HCT116 (cell line): Measurements from ENCODE around the gene AATF. TPM values are rescaled to one million over a fixed set of nuclear protein-coding genes. Genes with fewer than 3 reads are reported as not detected.

Source experiments
- ATAC-seq: fragments of 200-7000 bp; cut with Tn5 transposase; 2 replicates; pipeline ENCODE4 v1.9.1; 2020; ENCODE audit warnings: mild to moderate bottlenecking, moderate library complexity
- BruUV-seq: library from RNA; stranded (reverse); fragments of 400-500 nt; replicated peaks from 2 replicates; lab custom pipeline; 2021; lab: Mats Ljungman, UMichigan
- CTCF ChIA-PET: fragments of 300-600 bp; sonication (Branson Sonifier 250); formaldehyde crosslinking; loops from one replicate; lab custom pipeline; 2021; ENCODE audit warnings: antibody characterized with exemption; lab: Charles Lee
- POLR2A ChIA-PET: fragments of 300-600, 350-600 bp; sonication (Branson Sonifier 250); formaldehyde crosslinking; loops from one replicate; lab custom pipeline; 2021; ENCODE audit warnings: antibody characterized with exemption; lab: Charles Lee
- RAD21 ChIA-PET, 2 experiments: fragments of 300-600 bp; sonication (Branson Sonifier 250); formaldehyde crosslinking; loops; one replicate each; lab custom pipeline; 2023; ENCODE audit warnings: low total read pairs in 2 of 2; ENCODE audit not compliant: uncharacterized antibody in 2 of 2, unreplicated experiment in 2 of 2, low non-redundant PET in 1 of 2; lab: Charles Lee
- DNase-seq: peaks from one replicate; pipeline ENCODE4 v3.0.0-alpha.2; 2010; ENCODE audit warnings: low read depth, low spot score
- H2AFZ ChIP-seq: fragments of 200-600 bp; shearing (Covaris generic), sonication (generic); 2 replicates; pipeline ENCODE4 v1.6.1; 2017; ENCODE audit warnings: low read depth, mixed run types, mixed read lengths, antibody characterized with exemption, low read length; ENCODE audit not compliant: poor library complexity, severe bottlenecking
- H3K27ac ChIP-seq: 2 replicates; pipeline ENCODE4 v1.5.1; 2012; ENCODE audit warnings: low read depth, low read length
- H3K27me3 ChIP-seq: fragments of 200-600 bp; sonication (generic); 2 replicates; pipeline ENCODE4 v1.6.1; 2016; ENCODE audit warnings: mixed run types, low read length, mixed read lengths; ENCODE audit not compliant: insufficient read depth
- H3K36me3 ChIP-seq, 2 experiments: fragments of 200-500 bp in 1 of 2; fragments of 200-600 bp in 1 of 2; sonication (Bioruptor generic) in 1 of 2; sonication (generic) in 1 of 2; 2 replicates each; pipeline versions ENCODE4 v1.5.1 to v1.6.1; 2014 to 2016; ENCODE audit warnings: low read length in 2 of 2, inconsistent platforms in 1 of 2, mixed read lengths in 1 of 2, mixed run types in 1 of 2; ENCODE audit not compliant: insufficient read depth in 2 of 2, control insufficient read depth in 1 of 2
- H3K4me1 ChIP-seq, 2 experiments: fragments of 200-600 bp in 1 of 2; sonication (generic) in 1 of 2; 2 replicates each; pipeline versions ENCODE4 v1.5.1 to v1.6.1; 2012 to 2017; ENCODE audit warnings: low read length in 2 of 2, inconsistent platforms in 1 of 2, mild to moderate bottlenecking in 1 of 2, mixed read lengths in 1 of 2, mixed run types in 1 of 2, moderate library complexity in 1 of 2; ENCODE audit not compliant: insufficient read depth in 2 of 2, control insufficient read depth in 1 of 2
- H3K4me2 ChIP-seq: fragments of 200-600 bp; sonication (generic); 2 replicates; pipeline ENCODE4 v1.6.1; 2017; ENCODE audit warnings: mixed run types, low read length, mixed read lengths
- H3K4me3 ChIP-seq, 2 experiments: fragments of 200-600 bp in 1 of 2; sonication (generic) in 1 of 2; replicated peaks in 1 of 2; 2 replicates each; pipeline ENCODE4 v1.5.1; 2011 to 2016; ENCODE audit warnings: low read length in 2 of 2, control low read depth in 1 of 2, low read depth in 1 of 2, mild to moderate bottlenecking in 1 of 2, mixed read lengths in 1 of 2, mixed run types in 1 of 2
- H3K79me2 ChIP-seq: fragments of 200-600 bp; sonication (generic); 2 replicates; pipeline ENCODE4 v1.6.1; 2017; ENCODE audit warnings: mild to moderate bottlenecking, mixed run types, low read length, moderate library complexity, mixed read lengths; ENCODE audit not compliant: insufficient read depth
- H3K9ac ChIP-seq: fragments of 200-600 bp; sonication (generic); 2 replicates; pipeline ENCODE4 v1.6.1; 2016; ENCODE audit warnings: low read length, mixed read lengths
- H3K9me2 ChIP-seq: fragments of 200-600 bp; sonication (generic), shearing (Covaris generic); 2 replicates; pipeline ENCODE4 v1.6.1; 2017; ENCODE audit warnings: mixed run types, mild to moderate bottlenecking, moderate library complexity; ENCODE audit not compliant: insufficient read depth
- H3K9me3 ChIP-seq, 2 experiments: fragments of 200-500 bp in 1 of 2; fragments of 200-600 bp in 1 of 2; sonication (Bioruptor generic) in 1 of 2; sonication (generic) in 1 of 2; 2 replicates each; pipeline ENCODE4 v1.6.1; 2014 to 2017; ENCODE audit warnings: low read length in 2 of 2, mixed read lengths in 2 of 2, inconsistent platforms in 1 of 2, low read depth in 1 of 2, mild to moderate bottlenecking in 1 of 2, mixed run types in 1 of 2, moderate library complexity in 1 of 2; ENCODE audit not compliant: control insufficient read depth in 1 of 2, insufficient read depth in 1 of 2
- H4K20me1 ChIP-seq: fragments of 200-600 bp; sonication (generic), shearing (Covaris generic); 2 replicates; pipeline ENCODE4 v1.6.1; 2017; ENCODE audit warnings: mixed run types, mild to moderate bottlenecking, moderate library complexity; ENCODE audit not compliant: insufficient read depth
- ATF3 ChIP-seq: IDR thresholded peaks from 2 replicates; pipeline ENCODE4 v1.6.1; 2012
- CBX3 ChIP-seq: IDR thresholded peaks from 2 replicates; pipeline ENCODE4 v1.6.1; 2012; ENCODE audit warnings: low read depth
- CEBPB ChIP-seq: IDR thresholded peaks from 2 replicates; pipeline ENCODE4 v1.6.1; 2012; ENCODE audit warnings: low read depth
- EGR1 ChIP-seq: IDR thresholded peaks from 2 replicates; pipeline ENCODE4 v1.6.1; 2012; ENCODE audit warnings: low read depth
- ELF1 ChIP-seq: IDR thresholded peaks from 2 replicates; pipeline ENCODE4 v1.6.1; 2012; ENCODE audit warnings: low read depth, borderline replicate concordance
- EZH2 ChIP-seq: fragments of 200-600 bp; sonication (generic); IDR thresholded peaks from 2 replicates; pipeline ENCODE4 v1.6.1; 2017; ENCODE audit warnings: antibody characterized with exemption, mixed run types
- EZH2phosphoT487 ChIP-seq: fragments of 200-600 bp; IDR thresholded peaks from 2 replicates; pipeline ENCODE4 v1.6.1; 2018; ENCODE audit warnings: antibody characterized with exemption, borderline replicate concordance
- FOSL1 ChIP-seq: IDR thresholded peaks from 2 replicates; pipeline ENCODE4 v1.6.1; 2012; ENCODE audit warnings: low read depth
- MAX ChIP-seq: IDR thresholded peaks from 2 replicates; pipeline ENCODE4 v1.6.1; 2012
- POLR2A ChIP-seq: IDR thresholded peaks from 2 replicates; pipeline ENCODE4 v1.7.0; 2011; ENCODE audit warnings: borderline replicate concordance; ENCODE audit not compliant: insufficient read depth, insufficient read length; ENCODE audit errors: extremely low read depth
- RAD21 ChIP-seq: IDR thresholded peaks from 2 replicates; pipeline ENCODE4 v1.6.1; 2012; ENCODE audit warnings: low read depth, mild to moderate bottlenecking
- SIN3A ChIP-seq: IDR thresholded peaks from 2 replicates; pipeline ENCODE4 v1.6.1; 2012; ENCODE audit warnings: low read depth
- SP1 ChIP-seq: IDR thresholded peaks from 2 replicates; pipeline ENCODE4 v1.6.1; 2012; ENCODE audit warnings: low read depth
- TCF7L2 ChIP-seq: IDR thresholded peaks from 2 replicates; pipeline ENCODE4 v1.7.0; 2011; ENCODE audit warnings: borderline replicate concordance, inconsistent platforms; ENCODE audit not compliant: insufficient read depth, insufficient read length; ENCODE audit errors: extremely low read depth
- YY1 ChIP-seq: IDR thresholded peaks from 2 replicates; pipeline ENCODE4 v1.6.1; 2011; ENCODE audit warnings: low read length, low read depth, moderate library complexity, mild to moderate bottlenecking; ENCODE audit not compliant: insufficient replicate concordance; ENCODE audit errors: extremely low read depth
- ZFX ChIP-seq: fragments of 450-650 bp; IDR thresholded peaks from 2 replicates; pipeline ENCODE4 v1.6.1; 2017
- ZNF274 ChIP-seq: fragments of 200-500 bp; sonication (Bioruptor generic); IDR thresholded peaks from 2 replicates; pipeline ENCODE4 v1.6.1; 2014; ENCODE audit warnings: mild to moderate bottlenecking, low read depth, low read length, inconsistent platforms
- intact Hi-C: fragments of 100-400 bp; cut with micrococcal nuclease; formaldehyde crosslinking; loops from 2 replicates; pipeline ENCODE4 v1.10.0; 2022
- total RNA-seq: library from RNA; stranded (reverse); gene quantifications from one replicate; pipeline ENCODE4 v1.2.1, GENCODE V29; 2021; ENCODE audit not compliant: unreplicated experiment

Gene AATF
- total RNA-seq, 1 experiment from 2014 or later, result 105 TPM

- Histone ChIP-seq H3K4me2 (no peak overlapping the region), H3K9me3 (no peaks in the 10 kb centered on the region), H3K4me1 (peaks cover 12 to 15% of the 10 kb centered on the region in 2 experiments), H3K27ac (no peak overlapping the region), H3K79me2 (no peaks in the 10 kb centered on the region), H4K20me1 (no peaks in the 10 kb centered on the region), H3K36me3 (no peaks in the 10 kb centered on the region), H3K4me3 (no peak overlapping the region), H3K27me3 (no peaks in the 10 kb centered on the region), H3K9me2 (no peaks in the 10 kb centered on the region), H2AFZ (no peak overlapping the region), H3K9ac (no peak overlapping the region)
- intact Hi-C loops, result no loop called here
- POLR2A ChIA-PET, result no interaction called here
- no TSS peak for BruUV-seq
- CTCF ChIA-PET, result no interaction called here
- DNase-seq, result no peak
- RAD21 ChIA-PET, result no interaction called here
- ATAC-seq, result no peak
- TF ChIP-seq EZH2phosphoT487 (no peak), ATF3 (no peak), SIN3A (no peak), ELF1 (no peak), CBX3 (no peak), MAX (no peak), POLR2A (no peak), ZFX (no peak), SP1 (no peak), YY1 (no peak), CEBPB (no peak), FOSL1 (no peak), EZH2 (no peak), EGR1 (no peak), ZNF274 (no peak), RAD21 (no peak), TCF7L2 (no peak)
These were observed 115.5 kb downstream of the AATF start for GRCh38 chr17:37064206-37064605.
